GM12878 (cell line): ENCODE results near the gene GIMAP1.

Experiments
- BHLHE40 ChIP-seq, 2 experiments: fragments of 450-650 bp in 1 of 2; IDR thresholded peaks; 2 replicates each; pipeline ENCODE4 v1.6.1; 2011 to 2017; ENCODE audit warnings: low read depth in 2 of 2, borderline replicate concordance in 1 of 2, improper control_type of control experiment in 1 of 2, low read length in 1 of 2, mild to moderate bottlenecking in 1 of 2
- CTCF ChIP-seq, 3 experiments: IDR thresholded peaks in 2 of 3; conservative IDR thresholded peaks in 1 of 3; 2 replicates each; pipeline ENCODE4 v1.5.1; 2011; ENCODE audit warnings: low read depth in 3 of 3, low read length in 3 of 3, mild to moderate bottlenecking in 3 of 3, control low read depth in 2 of 3, moderate library complexity in 2 of 3, inconsistent platforms in 1 of 3, mixed read lengths in 1 of 3; ENCODE audit not compliant: control insufficient read depth in 2 of 3, insufficient read depth in 1 of 3; ENCODE audit errors: extremely low read depth in 1 of 3
- E2F8 ChIP-seq: fragments of 450-650 bp; IDR thresholded peaks from 2 replicates; pipeline ENCODE4 v1.6.1; 2018; ENCODE audit warnings: mild to moderate bottlenecking, low read depth, moderate library complexity; ENCODE audit not compliant: partially characterized antibody
- EGR1 ChIP-seq, 2 experiments: IDR thresholded peaks; 1 replicate in 1 of 2; 2 replicates in 1 of 2; pipeline ENCODE4 v1.6.1; 2011 to 2012; ENCODE audit warnings: low read depth in 2 of 2, low read length in 2 of 2, borderline replicate concordance in 1 of 2, mild to moderate bottlenecking in 1 of 2, moderate library complexity in 1 of 2
- EZH2 ChIP-seq: IDR thresholded peaks from 2 replicates; pipeline ENCODE4 v1.6.1; 2012; ENCODE audit warnings: low read depth, mild to moderate bottlenecking, control low read depth, inconsistent platforms, low read length, borderline replicate concordance; ENCODE audit not compliant: control insufficient read depth
- FOXM1 ChIP-seq: IDR thresholded peaks from 2 replicates; pipeline ENCODE4 v1.6.1; 2012; ENCODE audit warnings: low read depth, mild to moderate bottlenecking, inconsistent platforms, low read length, moderate library complexity
- LARP7 ChIP-seq: fragments of 450-650 bp; IDR thresholded peaks from 2 replicates; pipeline ENCODE4 v1.6.1; 2017; ENCODE audit warnings: mild to moderate bottlenecking
- POLR2A ChIP-seq: IDR thresholded peaks from 2 replicates; pipeline ENCODE4 v1.6.1; 2011; ENCODE audit warnings: low read depth, mild to moderate bottlenecking, low read length
- TARDBP ChIP-seq: IDR thresholded peaks from 2 replicates; pipeline ENCODE4 v1.6.1; 2016; ENCODE audit warnings: borderline replicate concordance
- YY1 ChIP-seq: IDR thresholded peaks from 2 replicates; pipeline ENCODE4 v1.6.1; 2011; ENCODE audit warnings: low read depth, mild to moderate bottlenecking, low read length
- TF ChIP-seq, protein P1 (sequence below): IDR thresholded peaks from 2 replicates; pipeline ENCODE4 v1.6.1; 2011; ENCODE audit warnings: low read depth, low read length, improper control_type of control experiment, borderline replicate concordance
- TF ChIP-seq, protein P2 (sequence below): IDR thresholded peaks from 2 replicates; pipeline ENCODE4 v1.6.1; 2011; ENCODE audit warnings: borderline replicate concordance, low read depth, mild to moderate bottlenecking, moderate library complexity, mixed read lengths, low read length; ENCODE audit not compliant: insufficient read depth; ENCODE audit errors: extremely low read length

DNA sequence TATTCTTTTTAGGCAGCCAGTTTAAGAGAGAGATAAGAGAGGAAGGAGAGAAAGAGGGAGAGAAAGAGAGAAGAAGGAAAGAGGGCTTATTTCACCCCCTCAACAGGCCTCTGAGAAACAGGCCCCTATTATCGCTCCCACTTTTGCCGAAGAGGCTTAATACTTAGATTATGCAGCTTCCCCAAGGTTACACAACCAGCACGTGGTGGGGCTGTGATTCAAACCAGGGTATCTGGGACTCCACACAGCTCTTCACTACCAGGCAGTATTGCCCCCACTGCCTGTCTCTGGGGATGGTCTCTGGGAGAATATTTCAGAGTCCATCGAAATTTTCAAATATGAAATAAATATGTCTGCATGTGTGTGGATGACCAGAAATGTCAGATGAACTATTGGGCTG lies 3.0 kb downstream of the GIMAP1 start:
- TF ChIP-seq YY1 = no peak
- no peak for TF ChIP-seq E2F8
- no peak for TF ChIP-seq CTCF (IDR thresholded peaks at IDR 0.05 in 2 of 3, conservative IDR thresholded peaks at IDR 0.05 in 1 of 3; ENCODE audit: control insufficient read depth in 2 of 3, extremely low read depth in 1 of 3, insufficient read depth in 1 of 3, low read depth in 3 of 3, low read length in 3 of 3)
- TF ChIP-seq, protein P1, sequence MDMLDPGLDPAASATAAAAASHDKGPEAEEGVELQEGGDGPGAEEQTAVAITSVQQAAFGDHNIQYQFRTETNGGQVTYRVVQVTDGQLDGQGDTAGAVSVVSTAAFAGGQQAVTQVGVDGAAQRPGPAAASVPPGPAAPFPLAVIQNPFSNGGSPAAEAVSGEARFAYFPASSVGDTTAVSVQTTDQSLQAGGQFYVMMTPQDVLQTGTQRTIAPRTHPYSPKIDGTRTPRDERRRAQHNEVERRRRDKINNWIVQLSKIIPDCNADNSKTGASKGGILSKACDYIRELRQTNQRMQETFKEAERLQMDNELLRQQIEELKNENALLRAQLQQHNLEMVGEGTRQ = no peak
- no peak for TF ChIP-seq TARDBP
- no peak for TF ChIP-seq LARP7
- no peak for TF ChIP-seq EZH2
- TF ChIP-seq BHLHE40 (IDR thresholded peaks at IDR 0.05; ENCODE audit: borderline replicate concordance in 1 of 2, low read depth in 2 of 2, low read length in 1 of 2) = no peak
- TF ChIP-seq, protein P2, sequence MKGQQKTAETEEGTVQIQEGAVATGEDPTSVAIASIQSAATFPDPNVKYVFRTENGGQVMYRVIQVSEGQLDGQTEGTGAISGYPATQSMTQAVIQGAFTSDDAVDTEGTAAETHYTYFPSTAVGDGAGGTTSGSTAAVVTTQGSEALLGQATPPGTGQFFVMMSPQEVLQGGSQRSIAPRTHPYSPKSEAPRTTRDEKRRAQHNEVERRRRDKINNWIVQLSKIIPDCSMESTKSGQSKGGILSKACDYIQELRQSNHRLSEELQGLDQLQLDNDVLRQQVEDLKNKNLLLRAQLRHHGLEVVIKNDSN = no peak
- TF ChIP-seq EGR1 (IDR thresholded peaks at IDR 0.05; ENCODE audit: borderline replicate concordance in 1 of 2, low read depth in 2 of 2, low read length in 2 of 2) = no peak
- no peak for TF ChIP-seq FOXM1
- TF ChIP-seq POLR2A = no peak
